Medulla oblongata (tissue), 1 donor: Measurements from ENCODE around the gene SNAPC3.
A peak's percentile ranks its signal among the peaks of the same experiment; 100 is the strongest.
"Not testable (repeated sequence)": the region's sequence is repeated elsewhere in the genome, so short reads cannot be mapped to it uniquely, and the experiment has no call there.

Experiments used
- DNase-seq: peaks from one replicate; pipeline ENCODE4 v3.0.0-alpha.2; 2015; ENCODE audit errors: extremely low spot score

The SNAPC3 gene

DNA sequence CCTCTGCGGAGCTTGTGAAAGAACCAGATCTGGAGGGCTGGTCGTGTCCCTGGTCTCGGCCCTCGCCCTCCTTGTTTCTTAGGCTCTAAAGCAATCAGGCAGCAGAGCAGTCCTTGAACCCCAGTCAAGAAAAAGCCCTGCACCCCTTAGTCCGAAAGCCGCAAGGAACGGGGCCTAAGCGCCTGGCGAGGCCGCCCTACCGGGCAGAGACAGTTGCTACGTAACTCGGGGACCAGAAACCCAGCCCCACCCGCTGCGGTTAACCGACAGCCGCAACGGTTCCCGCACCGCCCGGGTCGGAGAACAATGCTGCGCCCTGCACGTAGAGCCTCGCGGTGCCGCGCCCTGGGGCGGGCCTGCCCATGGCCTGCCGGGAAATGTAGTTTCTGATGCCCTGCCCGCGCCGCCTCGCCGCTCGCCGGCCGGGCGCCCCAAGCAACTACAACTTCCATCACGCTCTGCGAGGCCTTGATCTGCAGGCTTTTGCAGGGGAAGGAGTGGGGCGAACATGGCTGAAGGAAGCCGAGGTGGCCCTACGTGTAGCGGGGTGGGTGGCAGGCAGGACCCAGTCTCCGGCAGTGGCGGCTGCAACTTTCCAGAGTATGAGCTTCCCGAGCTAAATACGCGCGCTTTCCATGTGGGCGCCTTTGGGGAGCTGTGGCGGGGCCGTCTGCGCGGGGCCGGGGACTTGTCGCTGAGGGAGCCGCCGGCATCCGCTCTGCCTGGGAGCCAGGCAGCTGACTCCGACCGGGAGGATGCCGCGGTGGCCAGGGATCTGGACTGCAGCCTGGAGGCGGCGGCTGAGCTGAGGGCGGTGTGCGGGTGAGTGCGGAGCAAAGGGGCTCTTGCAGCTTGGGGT lies at the start of gene SNAPC3:
SNAPC3 (plus strand) TSS at position 505 of the 859 bp plus-strand sequence; CDS start at position 509, 4 bp downstream.
- peak; percentile 96 for DNase-seq

DNA sequence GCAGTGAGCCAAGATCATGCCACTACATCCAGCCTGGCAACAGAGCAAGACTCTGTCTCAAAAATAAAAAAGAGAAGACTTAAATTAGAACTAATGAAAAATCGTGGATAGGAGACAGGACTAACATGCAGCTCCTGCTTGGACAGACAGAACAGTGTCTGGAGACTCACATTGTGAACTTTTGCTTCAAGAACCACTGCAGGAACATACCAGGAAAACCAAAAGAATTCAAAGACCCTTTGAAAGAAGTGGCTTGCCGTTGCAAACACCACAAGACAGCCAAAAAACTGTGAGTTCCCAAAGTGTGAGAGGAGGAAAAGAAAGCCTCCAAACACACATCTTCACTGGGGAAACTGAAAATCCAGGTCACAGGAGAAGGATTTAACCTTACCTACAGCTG lies 48.8 kb upstream of the SNAPC3 start:
- no peak for DNase-seq

DNA sequence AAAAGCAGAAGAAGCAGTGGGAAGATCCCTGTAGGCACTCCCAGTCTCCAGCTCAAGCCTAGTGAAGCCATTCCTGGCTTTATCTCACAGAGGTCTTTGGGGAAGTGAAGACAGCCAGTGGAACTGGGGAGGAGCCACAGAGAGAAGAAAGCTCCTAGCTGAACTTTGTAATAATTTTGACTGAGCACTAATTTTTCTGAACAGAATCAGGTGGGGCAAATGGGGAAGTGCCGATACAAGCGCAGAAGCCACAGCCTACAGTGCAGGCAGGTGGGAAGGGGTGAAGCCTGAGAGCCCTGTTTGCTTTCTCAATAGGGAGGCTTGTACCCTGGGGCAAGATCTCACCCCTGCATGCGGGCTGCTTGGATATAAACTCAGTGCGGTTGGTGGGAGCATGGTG lies 48.4 kb upstream of the SNAPC3 start:
- no peak for DNase-seq

DNA sequence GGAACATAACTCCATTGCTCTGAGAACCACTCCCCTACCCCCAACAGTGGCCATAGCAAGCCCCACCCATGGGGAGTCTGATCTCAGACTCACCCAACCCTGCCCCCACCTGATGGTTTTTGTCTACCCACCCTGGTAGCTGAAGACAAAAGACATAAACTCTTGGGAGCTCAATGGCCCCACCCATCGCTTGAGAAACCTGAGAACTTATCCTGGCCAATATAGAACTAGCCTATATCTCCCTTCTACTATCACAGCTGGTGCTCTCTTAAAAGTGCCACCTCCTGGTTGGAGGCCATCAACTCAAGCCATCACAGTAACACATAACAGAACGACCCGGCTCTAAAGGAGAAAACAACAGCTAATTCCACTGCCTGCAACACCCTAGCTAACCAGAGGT lies 47.9 kb upstream of the SNAPC3 start:
- DNase-seq, result no peak

DNA sequence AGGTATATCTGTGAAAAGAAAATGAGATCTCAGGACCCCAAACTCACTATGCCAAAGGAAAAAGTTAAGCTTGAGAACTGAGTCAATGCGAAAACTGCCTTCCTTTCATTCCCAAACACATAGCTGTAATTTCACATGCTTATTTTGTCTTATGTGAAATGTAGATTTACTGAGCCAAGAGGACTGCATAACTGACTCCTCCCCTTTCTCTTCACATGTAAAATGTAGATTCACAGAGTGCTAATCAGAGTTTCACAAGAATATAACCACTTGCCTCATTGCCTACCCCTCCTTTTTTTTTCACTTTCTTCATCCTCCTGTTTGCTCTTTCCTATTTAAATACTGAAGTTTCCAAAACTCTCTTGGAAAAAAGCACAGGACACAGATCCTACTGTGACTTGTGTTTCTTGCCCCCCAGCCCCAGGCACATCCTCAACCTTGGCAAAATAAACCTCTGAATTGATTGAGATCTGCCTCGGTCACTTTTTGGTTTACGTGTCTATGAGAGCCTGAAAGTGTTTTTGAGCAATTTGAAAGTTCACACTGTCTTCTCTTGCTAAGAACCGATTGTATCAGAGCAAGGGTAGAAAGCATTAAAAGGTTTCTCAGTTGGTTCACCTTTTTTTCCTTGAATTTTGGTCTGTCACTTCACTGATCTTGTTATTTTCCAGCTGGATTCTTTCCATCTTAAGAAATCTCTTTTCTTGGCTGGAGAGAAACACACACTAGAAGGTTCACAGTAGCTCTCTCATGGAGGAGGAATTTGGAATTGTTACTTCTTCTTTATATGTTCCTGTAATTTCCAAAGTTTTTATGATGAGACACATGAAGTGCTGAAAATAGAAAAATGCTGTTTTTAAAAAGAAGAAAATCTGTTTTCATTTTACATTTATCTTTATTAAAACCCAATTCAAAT lies 44.8 kb upstream of the SNAPC3 start:
- no peak for DNase-seq

DNA sequence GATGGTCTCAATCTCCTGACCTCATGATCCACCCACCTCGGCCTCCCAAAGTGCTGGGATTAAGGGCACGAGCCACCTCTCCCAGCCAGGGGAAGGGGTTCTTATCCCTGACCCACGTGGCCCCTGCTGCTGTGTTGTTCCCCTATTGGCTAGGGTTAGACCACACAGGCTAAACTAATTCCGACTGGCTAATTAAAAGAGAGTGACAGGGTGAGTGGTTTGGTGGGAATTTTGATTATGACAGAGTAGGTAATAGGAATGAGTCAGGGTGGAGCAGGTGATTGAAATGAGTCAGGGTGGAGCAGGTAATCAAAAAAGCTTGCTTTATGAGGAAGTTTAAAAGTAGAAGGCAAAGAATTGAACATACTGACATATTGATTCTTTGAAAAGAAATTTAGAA lies 43.4 kb upstream of the SNAPC3 start:
- DNase-seq, result not testable (repeated sequence)

DNA sequence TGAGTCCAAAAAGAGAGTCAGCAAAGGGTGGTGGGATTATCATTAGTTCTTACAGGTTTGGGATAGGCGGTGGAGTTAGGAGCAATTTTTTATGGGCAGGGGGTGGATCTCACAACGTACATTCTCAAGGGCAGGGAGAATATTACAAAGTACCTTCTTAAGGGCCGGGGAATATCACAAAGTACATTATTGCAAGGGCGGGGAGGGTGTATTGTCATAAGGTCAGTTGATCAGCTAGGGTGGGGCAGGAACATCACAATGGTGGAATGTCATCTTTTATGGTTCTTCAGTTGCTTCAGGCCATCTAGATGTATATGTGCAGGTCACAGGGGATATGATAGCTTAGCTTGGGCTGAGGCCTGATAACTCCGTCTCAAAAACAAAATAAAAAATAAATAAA lies 42.8 kb upstream of the SNAPC3 start:
- not testable (repeated sequence) for DNase-seq

DNA sequence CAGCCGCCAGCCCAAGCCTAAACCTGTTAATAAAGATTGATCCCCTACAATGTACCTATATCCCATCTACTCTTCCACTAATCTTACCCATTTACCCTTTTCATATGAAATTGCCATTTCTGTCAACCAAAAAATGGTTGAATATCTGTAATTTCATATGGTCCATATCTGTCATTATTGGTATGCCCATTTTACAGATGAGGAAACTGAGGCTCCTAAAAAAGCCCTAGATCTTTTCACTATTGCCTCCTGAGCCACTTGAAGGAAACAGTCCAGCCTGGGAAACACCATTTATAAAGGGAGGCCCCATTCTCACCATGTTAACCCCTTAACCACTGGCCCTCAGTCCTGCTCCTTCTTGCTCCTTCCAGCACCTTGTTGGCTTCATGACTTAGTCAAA lies 41.2 kb upstream of the SNAPC3 start:
- no peak for DNase-seq

DNA sequence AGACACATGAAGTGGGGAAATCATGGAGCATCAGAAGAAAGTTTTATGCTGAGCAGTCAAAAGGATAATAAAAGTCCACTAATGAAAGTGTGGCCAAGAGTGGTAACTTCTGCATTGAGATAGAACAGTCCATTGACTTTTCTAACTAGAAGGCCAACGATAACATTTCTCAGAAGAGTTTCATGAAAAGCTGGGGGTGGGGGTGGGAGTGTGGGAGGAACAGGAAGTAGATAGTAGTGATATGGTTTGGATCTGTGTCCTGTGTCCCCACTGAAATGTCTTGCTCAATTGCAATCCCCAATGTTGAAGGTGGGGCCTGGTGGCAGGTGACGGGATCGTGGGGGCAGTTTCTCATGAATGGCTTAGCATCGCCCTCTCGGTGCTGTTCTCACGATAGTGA lies 36.2 kb upstream of the SNAPC3 start:
- DNase-seq, result no peak

DNA sequence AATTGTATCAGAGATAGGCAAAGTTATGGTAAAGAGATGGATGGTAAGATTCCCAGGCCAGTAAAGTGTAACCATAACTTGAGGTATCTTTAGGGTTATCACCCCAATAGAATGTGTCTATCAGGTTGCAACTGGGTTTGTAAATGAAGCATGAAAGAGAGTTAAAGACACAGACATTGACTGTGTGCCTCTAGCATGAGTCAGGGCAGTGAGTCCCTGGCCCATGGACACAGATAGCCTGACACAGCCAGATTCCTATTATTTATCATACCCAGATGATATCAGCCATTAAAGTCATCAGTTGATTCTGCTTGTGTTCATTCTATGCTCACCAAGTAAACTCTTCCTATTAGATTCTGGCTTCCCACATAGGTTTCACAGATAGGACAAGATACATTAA lies 33.5 kb upstream of the SNAPC3 start:
- DNase-seq, result no peak

DNA sequence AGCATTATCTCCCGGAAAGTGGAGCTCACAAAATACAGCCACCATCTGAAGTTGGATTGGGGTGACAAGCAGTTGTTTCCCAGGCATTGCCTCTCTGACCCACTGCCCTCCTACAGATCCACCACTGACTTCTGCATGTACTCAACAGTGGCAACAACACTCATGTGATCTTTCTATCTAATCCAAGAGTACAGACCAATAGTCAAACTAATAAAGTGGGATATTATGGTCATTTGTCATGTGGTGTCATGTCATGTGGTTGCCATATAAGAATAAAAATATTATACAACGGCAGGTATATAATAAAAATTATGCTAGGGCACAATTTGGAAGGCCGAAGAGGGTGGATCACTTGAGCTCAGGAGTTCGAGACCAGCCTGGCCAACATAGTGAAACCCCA lies 33.0 kb upstream of the SNAPC3 start:
- DNase-seq, result no peak

DNA sequence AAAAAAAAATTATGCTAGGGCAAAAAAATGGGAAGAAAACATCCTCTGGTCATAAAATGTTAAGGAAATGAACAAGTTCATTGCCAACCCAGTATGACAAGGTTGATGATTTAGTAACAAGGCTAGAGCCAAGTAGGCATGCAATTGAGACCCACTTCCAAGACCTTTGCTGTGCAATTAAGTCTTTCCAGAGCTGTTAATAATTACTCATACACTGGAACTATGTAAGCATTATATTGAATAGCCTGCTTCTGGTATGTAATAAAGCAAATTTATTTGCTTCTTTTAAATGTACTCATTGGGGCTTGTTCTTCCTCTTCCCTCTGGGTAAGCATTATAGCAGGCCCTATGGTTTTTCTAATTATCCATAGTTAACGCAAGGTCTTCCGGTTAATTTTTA lies 32.5 kb upstream of the SNAPC3 start:
- no peak for DNase-seq

DNA sequence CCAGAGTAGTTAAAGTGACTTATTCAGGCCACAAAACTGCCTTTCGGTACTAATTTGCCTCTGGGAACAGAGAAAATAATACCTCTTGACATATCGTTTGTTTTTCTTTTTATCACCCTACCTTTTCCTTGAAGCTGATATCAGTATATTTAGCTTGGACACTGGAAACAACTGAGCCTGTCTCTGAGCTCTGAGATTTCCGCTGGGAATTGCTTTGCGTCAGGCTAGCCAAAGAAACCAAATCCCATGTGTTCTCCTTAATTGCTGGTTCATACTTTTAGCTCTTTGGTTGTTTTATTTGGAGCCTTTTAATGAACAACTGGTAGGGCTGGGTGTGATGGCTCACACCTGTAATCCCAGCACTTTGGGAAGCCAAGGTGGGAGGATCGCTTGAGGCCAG lies 30.3 kb upstream of the SNAPC3 start:
- DNase-seq, result no peak

DNA sequence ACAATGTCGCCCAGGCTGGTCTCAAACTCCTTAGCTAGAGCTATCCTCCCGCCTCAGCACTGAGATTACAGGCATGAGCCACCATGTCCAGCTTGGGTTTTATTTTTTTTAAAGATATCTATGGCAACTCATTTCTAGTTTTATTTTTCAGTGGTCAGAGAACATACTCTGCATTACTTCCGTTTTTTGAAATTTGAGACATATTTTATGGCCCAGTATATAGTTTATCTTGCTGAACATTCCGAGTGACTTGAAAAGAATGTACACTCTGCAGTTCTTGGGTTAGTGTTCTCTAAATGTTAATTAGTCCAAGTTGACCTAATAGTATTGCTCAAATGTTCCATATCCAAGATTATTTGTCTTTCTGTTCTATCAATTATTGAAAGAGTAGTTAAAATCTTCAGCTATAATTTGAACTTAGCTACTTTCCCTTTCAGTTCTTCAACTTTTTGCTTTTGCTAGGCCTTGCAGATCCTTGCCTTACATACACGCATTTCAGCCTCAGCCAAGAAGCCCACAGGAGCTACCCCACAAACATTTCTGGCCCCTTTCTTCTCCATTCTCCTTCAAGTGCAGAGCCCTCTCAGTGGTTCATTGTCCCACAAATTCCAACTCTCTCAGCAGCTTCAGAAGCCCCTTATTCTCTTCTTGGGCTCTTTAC lies 22.3 kb upstream of the SNAPC3 start:
- DNase-seq, result no peak

DNA sequence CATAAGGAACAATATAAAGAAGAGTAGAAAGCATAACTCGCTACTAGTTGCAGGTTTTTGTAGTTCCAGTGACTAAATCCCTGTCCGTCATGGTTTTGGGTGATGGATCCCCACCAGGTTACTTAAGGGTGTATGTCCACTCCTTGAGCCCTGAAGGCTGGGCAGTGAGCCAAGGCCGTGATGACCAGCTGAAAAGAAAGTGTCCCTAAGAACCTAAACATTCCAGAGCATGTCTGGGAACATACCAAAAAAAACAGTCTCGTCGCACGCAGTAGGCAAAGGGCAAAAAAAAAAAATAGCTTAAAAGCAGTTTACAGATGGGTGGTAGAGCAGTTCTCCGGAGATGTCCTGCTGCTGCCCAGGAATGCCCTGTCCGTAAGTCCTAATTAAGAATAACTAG lies 21.4 kb upstream of the SNAPC3 start:
- no peak for DNase-seq

DNA sequence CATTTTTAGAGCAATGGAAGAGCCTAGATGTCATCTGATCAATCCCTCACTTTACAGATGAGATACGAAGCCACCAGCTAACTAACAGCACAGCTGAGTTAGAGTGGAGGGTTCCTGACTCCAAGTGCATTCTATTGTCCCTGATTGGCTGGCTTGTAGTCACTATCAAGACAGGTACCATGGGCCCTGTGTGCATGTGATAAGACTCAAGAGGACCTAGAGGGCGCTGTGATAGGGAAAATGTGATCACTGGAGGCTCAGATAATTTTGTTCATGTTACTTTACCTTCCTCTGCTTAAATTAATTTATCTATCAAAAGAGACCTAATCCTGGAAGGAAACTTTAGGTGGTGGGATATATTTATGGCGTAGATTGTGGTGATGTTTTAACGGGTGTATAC lies 19.5 kb upstream of the SNAPC3 start:
- no peak for DNase-seq

DNA sequence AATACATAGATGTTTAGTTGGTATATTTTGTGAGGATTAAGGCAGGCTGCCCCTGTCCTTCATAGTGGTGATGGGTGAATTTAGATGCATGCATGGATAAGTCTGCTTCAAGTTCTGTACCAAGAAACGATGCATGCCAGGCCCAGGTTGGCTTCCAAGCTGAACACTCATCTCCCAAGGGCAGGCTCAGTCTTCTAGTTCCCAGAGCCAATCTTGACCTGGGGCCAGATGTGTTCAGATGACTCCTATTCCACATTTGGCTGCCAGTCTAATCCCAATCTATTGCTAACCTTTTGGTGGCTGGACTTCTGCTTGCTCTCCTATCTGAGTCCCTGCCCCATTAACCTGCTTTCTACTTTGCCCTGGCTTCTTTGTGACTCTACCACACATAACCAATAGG lies 18.5 kb upstream of the SNAPC3 start:
- no peak for DNase-seq

DNA sequence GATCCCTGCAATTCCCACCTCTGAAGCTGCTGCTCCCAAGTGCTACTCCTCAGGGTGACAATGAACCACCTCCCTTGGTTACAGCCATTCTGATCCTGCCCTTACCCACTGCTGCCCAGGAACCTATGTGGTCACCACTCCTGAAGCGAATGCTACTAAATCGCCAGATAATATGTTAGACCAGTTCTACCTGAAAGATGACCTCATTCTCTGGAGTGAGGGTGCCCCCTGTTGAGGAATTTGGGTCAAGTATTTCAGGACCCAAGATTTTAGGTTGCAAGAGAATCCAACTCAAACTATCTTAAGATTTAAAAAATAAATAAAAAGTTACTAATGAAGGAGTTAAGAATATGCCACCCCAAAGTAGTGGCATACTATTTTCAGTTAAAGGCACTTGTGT lies 5.8 kb upstream of the SNAPC3 start:
- peak; percentile 45 for DNase-seq

DNA sequence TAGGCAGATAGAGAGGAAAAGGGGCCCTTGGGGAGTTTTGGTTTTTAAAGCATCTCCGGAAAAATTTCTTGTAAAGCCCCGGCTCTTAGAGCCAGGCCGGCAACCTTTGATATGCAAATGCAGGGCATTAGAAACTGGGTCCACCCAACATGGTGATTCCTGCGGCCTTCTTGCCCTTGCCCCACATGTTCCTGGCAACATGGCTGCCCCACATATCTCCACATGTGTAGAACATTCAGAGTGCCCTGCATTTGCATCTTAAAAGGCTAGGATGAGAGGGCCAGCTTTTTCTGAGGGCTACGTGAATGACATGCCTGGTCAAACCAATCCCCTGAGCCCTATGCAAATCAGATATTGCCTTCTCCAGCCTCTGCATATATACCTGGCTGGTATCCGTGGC lies 5.0 kb upstream of the SNAPC3 start:
- no peak for DNase-seq

DNA sequence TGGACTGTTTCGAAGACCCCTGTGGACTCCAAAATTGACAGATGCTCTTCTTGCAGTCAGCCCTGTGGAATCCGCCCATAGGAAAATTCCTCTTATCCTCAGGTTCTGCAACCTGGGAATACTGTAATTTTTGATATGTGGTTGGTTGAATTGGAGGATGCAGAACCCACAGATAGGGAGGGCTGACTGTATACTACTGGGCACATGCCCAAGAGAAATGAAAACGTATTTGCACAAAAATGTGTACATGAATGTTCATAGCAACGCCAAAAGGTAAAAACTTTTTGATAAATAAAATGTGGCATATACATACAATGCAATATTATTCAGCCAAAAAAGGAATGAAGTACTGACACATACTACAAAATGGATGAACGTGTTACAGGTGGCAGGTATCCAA lies 1.9 kb upstream of the SNAPC3 start:
- DNase-seq, result no peak

DNA sequence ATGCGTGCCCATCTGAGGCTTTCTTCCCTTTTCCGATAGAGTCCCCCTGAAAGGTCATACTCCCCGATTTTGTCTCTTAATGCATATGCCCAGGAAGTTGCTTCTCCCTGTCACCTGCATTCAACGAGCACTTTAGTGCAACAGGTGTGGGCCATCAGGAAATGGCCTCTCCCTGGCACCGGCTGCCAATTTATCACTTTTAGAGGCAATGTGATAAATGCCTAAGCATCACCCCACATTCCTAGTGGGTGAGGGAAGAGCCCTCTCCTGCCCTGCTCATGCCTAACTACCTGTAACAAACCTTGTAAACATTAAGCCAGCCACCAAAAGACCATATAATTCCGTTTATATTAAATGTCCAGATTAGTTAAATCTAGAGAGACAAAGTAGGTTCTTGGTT lies 1.1 kb upstream of the SNAPC3 start:
- no peak for DNase-seq

DNA sequence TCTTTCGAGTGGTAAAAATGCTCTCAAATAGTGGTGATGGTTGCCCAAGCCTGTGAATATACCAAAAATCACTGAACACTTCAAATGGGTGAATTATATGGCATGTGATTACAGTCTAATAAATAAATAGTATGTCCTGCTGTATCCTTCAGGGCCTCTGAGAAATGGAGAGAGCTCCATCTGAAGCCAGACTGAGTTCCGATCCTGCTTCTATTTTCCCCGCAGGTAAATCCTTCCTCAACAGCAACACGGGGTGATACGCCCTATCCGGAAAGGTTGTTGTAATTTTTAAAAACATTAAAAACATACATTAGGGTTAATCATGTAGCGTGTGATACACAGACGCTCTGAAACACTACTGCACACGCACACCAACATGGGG lies 695 bp upstream of the SNAPC3 start:
- peak; percentile 15 for DNase-seq
